Vagina (tissue), 2 donors: Measurements from ENCODE around the gene ZNF607.

ENCODE experiments used
- CTCF ChIP-seq, 3 experiments: fragments of 450-650 bp in 2 of 3; fragments of 200-600 bp in 1 of 3; sonication (generic) in 1 of 3; IDR thresholded peaks; one replicate each; pipeline ENCODE4 v1.5.1; 2017 to 2019; ENCODE audit warnings: antibody characterized with exemption in 3 of 3, mild to moderate bottlenecking in 2 of 3, moderate library complexity in 2 of 3
- POLR2A ChIP-seq, 2 donors: fragments of 450-650 bp; IDR thresholded peaks; one replicate each; pipeline ENCODE4 v1.6.1; 2017; ENCODE audit warnings: antibody characterized with exemption in 2 of 2, mild to moderate bottlenecking in 2 of 2, moderate library complexity in 2 of 2

- TF ChIP-seq POLR2A (IDR thresholded peaks at IDR 0.05) (no peak), CTCF (IDR thresholded peaks at IDR 0.05) (no peak)
These were observed 1.3 kb downstream of the ZNF607 start for GRCh38 chr19:37718304-37718703.
